Body of pancreas (tissue), 4 donors: ENCODE measurements around the gene CYP46A1. TPM values are rescaled to one million over a fixed set of nuclear protein-coding genes. Genes with fewer than 3 reads are reported as not detected.

Source experiments
- ATAC-seq: fragments of 150-250 bp; one replicate; pipeline ENCODE4 v1.9.1; 2016
- DNase-seq, 4 donors: peaks; one replicate each; pipeline ENCODE4 v3.0.0-alpha.2; 2019
- H3K27ac ChIP-seq, 4 donors: fragments of 200-600 bp; sonication (generic); 1 replicate in 3 of 4; 2 replicates in 1 of 4; pipeline versions ENCODE4 v1.5.1 to v1.6.1; 2016 to 2019; ENCODE audit warnings: mild to moderate bottlenecking in 1 of 4, mixed read lengths in 1 of 4, moderate library complexity in 1 of 4
- H3K27me3 ChIP-seq, 2 donors: fragments of 200-600 bp; sonication (generic); one replicate each; pipeline ENCODE4 v1.6.0; 2016; ENCODE audit warnings: mild to moderate bottlenecking in 1 of 2
- H3K36me3 ChIP-seq, 2 donors: fragments of 200-600 bp; sonication (generic); replicated peaks in 1 of 2; 2 replicates each; pipeline ENCODE4 v1.5.1; 2016; ENCODE audit warnings: low read depth in 2 of 2; ENCODE audit not compliant: insufficient read depth in 1 of 2
- H3K4me1 ChIP-seq: fragments of 200-600 bp; sonication (generic); one replicate; pipeline ENCODE4 v1.6.0; 2016
- H3K4me3 ChIP-seq, 2 donors: fragments of 200-600 bp; sonication (generic); 1 replicate in 1 of 2; 2 replicates in 1 of 2; pipeline ENCODE4 v1.5.1; 2016 to 2019
- H3K9me3 ChIP-seq, 3 donors: fragments of 200-600 bp; sonication (generic); 1 replicate in 2 of 3; 2 replicates in 1 of 3; pipeline ENCODE4 v1.5.1; 2016
- POLR2A ChIP-seq, 3 donors: fragments of 450-650 bp; IDR thresholded peaks; one replicate each; pipeline ENCODE4 v1.6.1; 2016; ENCODE audit warnings: antibody characterized with exemption in 3 of 3, mild to moderate bottlenecking in 2 of 3
- WGBS, 2 donors: methylation state at CpG; one replicate each; pipeline ENCODE4 v1.1.5; 2017; 5-methylcytosine and 5-hydroxymethylcytosine counted together
- intact Hi-C: fragments of 100-400 bp; cut with DNase I; formaldehyde crosslinking; loops from one replicate; pipeline ENCODE4 v1.15.1; 2023
- total RNA-seq, 2 donors: library from RNA; depleted of rRNA; stranded (reverse); fragments of >200 nt; gene quantifications; one replicate each; pipeline ENCODE4 v1.1.0, GENCODE V29; 2016
- TF ChIP-seq, protein P1 (sequence below), 7 experiments: fragments of 450-650 bp in 4 of 7; fragments of 200-600 bp in 3 of 7; sonication (generic) in 3 of 7; IDR thresholded peaks; one replicate each; pipeline ENCODE4 v1.5.1; 2016 to 2019; ENCODE audit warnings: antibody characterized with exemption in 7 of 7

CYP46A1 gene
- total RNA-seq, 2 donors from 2014 or later, result 1.3 to 4.9 TPM

DNA sequence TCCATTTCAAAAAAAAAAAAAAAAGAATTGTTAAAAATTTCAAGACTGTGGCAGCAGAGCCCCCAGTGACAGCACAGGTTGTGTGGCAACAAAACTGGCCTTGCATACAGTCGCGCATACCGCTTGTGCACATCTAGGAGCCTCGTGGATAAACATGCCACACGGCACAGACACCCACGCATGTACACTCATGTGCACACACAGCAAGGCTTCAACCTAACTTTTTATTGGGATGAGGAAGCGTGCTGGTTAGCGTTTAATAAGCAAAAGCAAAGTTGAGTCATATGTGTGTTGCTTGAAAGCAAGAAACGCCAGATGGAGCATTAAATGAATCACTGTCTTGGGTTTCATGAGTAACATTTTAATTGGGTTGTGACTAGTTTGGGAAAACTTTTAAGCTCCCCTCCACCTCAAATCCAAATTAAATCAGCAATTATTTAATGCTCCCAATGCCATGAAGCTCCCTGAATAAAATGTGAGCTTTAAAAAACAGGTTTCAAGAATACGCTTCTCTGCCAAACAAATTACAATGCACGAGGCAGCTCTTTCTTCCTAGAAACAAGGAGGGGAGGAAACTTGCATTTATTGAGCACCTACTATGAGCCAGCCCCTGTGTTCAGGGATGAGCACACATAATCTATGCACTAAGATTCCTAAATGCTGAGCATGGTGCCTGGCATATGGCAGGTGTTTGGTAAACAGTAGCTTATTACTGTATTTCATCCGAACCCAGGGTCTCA is 73.4 kb downstream of the CYP46A1 start:
- Histone ChIP-seq H3K27me3 (no peaks in the 10 kb centered on the region), H3K4me1 (peaks cover 34% of the 10 kb centered on the region), H3K9me3 (no peaks in the 10 kb centered on the region), H3K4me3 (no peak overlapping the region), H3K36me3 (no peaks in the 10 kb centered on the region), H3K27ac (no peak overlapping the region)
- TF ChIP-seq, protein P1, sequence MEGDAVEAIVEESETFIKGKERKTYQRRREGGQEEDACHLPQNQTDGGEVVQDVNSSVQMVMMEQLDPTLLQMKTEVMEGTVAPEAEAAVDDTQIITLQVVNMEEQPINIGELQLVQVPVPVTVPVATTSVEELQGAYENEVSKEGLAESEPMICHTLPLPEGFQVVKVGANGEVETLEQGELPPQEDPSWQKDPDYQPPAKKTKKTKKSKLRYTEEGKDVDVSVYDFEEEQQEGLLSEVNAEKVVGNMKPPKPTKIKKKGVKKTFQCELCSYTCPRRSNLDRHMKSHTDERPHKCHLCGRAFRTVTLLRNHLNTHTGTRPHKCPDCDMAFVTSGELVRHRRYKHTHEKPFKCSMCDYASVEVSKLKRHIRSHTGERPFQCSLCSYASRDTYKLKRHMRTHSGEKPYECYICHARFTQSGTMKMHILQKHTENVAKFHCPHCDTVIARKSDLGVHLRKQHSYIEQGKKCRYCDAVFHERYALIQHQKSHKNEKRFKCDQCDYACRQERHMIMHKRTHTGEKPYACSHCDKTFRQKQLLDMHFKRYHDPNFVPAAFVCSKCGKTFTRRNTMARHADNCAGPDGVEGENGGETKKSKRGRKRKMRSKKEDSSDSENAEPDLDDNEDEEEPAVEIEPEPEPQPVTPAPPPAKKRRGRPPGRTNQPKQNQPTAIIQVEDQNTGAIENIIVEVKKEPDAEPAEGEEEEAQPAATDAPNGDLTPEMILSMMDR (IDR thresholded peaks at IDR 0.05), result no peak
- no peak for TF ChIP-seq POLR2A (IDR thresholded peaks at IDR 0.05)
- intact Hi-C loops, result no loop called here
- WGBS, 2 donors, result 86 to 87% methylated on average over 12 of the region's 12 CpGs
- DNase-seq (no peak), ATAC-seq (no peak)

DNA sequence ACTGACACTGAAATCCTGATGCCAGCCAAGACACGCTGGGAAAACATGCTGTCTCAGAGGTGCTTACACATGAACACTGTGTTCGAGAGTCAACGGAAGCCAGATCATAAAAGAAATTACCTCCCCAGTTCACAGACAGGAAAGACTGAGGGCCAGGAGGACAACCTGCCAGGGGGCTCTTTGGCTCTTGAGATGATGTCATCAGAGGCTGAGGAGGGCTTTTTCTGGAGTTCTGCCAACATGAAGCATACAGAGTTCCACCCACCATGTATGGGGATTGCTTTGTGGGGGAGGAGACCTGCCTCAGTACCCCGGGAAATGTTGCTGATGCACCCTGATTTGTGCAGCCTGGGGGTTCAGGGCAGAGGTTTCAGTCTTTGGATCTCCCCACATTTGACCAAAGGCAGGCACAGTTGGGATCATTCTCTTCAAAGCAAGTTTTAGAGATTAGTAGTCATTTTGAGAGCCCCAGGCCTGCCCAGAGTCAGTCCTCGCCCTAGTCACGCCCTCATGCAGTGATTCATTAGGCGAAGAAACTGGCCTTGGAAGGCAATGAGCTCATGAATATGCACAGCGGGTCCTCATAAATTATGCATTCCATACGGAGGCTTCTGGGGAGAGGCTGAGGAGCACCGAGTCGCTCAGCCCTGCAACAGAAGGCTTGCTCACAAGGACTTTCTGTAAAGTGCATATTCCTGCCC is 74.2 kb downstream of the CYP46A1 start:
- no peak overlapping the region for H3K27ac ChIP-seq
- no peak for ATAC-seq
- intact Hi-C loops, result no loop called here
- no peak overlapping the region for H3K4me3 ChIP-seq
- no peaks in the 10 kb centered on the region for H3K9me3 ChIP-seq
- 75 to 91% methylated on average over 4 to 11 of the region's 11 CpGs for WGBS, 2 donors
- H3K36me3 ChIP-seq, result no peaks in the 10 kb centered on the region
- TF ChIP-seq POLR2A (IDR thresholded peaks at IDR 0.05), result no peak
- TF ChIP-seq, protein P1 (IDR thresholded peaks at IDR 0.05), result no peak
- no peak for DNase-seq
- peaks cover 29% of the 10 kb centered on the region for H3K4me1 ChIP-seq
- no peaks in the 10 kb centered on the region for H3K27me3 ChIP-seq

- Histone ChIP-seq H3K9me3 (no peaks in the 10 kb centered on the region), H3K27ac (no peak overlapping the region), H3K4me1 (peaks cover 26% of the 10 kb centered on the region), H3K36me3 (no peaks in the 10 kb centered on the region), H3K4me3 (no peak overlapping the region), H3K27me3 (no peaks in the 10 kb centered on the region)
- DNase-seq (no peak), ATAC-seq (no peak)
- intact Hi-C loops, result no loop called here
- no peak for TF ChIP-seq POLR2A (IDR thresholded peaks at IDR 0.05)
- TF ChIP-seq, protein P1 (IDR thresholded peaks at IDR 0.05), result no peak
- WGBS, 2 donors, result 70 to 90% methylated on average over 6 to 7 of the region's 7 CpGs
Measured at GRCh38 chr14:99758872-99759545, 74.9 kb downstream of the CYP46A1 start.

- ATAC-seq (no peak), DNase-seq (no peak)
- intact Hi-C loops, result no loop called here
- Histone ChIP-seq H3K4me1 (peaks cover 29% of the 10 kb centered on the region), H3K9me3 (no peaks in the 10 kb centered on the region), H3K36me3 (no peaks in the 10 kb centered on the region), H3K4me3 (no peak overlapping the region), H3K27me3 (no peaks in the 10 kb centered on the region), H3K27ac (no peak overlapping the region)
- TF ChIP-seq, protein P1 (IDR thresholded peaks at IDR 0.05), result no peak
- TF ChIP-seq POLR2A (IDR thresholded peaks at IDR 0.05), result no peak
- 82 to 86% methylated on average over 5 to 9 of the region's 9 CpGs for WGBS, 2 donors
Measured at GRCh38 chr14:99759546-99759925, 75.4 kb downstream of the CYP46A1 start.
